Measurements from ENCODE around the gene LY6G6F. TPM values are rescaled to one million over a fixed set of nuclear protein-coding genes. Genes with fewer than 3 reads are reported as not detected.

The LY6G6F gene
- total and polyA plus RNA-seq, 2 of the 13 experiments (the other 11 are each of a cell fraction or from before 2014, with no cell fraction given), result not detected

DNA sequence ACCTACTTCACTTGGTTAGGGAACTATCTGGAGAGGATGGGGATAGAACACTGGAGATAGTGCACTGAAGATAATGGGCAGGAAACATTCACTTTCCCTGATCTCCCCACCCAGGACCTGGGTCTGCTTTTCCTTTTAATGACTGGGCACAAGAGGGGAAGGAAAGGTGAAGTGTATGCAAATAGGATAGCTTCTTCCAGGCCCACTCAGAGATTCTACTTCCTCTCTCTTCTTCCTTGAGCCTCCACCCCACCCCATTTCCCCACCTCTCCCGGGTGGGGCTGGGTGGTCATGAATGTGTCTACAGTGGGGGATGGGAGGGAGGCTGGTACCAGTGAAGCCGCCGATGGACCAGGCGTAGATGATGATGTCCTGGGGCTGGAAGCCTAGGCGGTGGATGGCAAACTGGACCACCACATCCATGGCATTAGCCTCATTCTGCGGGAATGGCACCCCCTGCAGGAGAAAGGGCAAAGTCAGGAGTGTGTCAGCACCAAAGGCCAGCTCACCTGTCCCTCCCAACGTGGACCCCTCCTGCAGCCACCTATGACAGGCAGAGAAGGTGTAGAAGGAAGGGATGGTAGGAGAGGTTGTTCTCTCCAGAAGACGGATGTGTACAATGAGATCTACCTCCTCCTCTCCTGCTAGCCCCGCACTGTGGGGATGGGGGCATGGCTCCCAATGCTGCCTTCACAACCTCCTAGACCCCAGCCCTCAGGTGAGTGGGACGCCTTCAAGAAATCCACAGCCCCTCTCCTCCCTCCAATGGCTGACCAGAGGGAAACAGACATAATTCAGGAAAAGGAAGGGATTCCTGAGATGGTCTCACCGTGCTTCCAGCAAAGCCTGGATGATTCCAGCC, 17.2 kb upstream of the LY6G6F start (continued):
- TF ChIP-seq ZSCAN25 (CRISPR knock-in tag; IDR thresholded peaks at IDR 0.05), result no peak

- H2AFZ ChIP-seq (ENCODE audit: low read length), result no peak overlapping the region
- no peak overlapping the region for H3K27ac ChIP-seq (ENCODE audit: extremely low read length, insufficient read depth, low read length)
- FAIRE-seq (no peak), ATAC-seq (no peak; the same call in 2 of the 3 replicates), DNase-seq (ENCODE audit: low spot score) (no peak)
- no peaks in the 10 kb centered on the region for H3K9me3 ChIP-seq (ENCODE audit: low read length)
- intact Hi-C loops (cut with micrococcal nuclease; ENCODE audit: unreplicated experiment) (no loop called here), in situ Hi-C loops (cut with HindIII; ENCODE audit: extremely low pct_ligation_motif_present, low pct_unique_long_range_greater_than_20kb) (no loop called here)
- H3K27me3 ChIP-seq (ENCODE audit: control insufficient read depth in 1 of 2, insufficient read depth in 2 of 2, low read length in 2 of 2), result no peaks in the 10 kb centered on the region
- no TSS peak for BruUV-seq (replicated peaks)
- POLR2A ChIA-PET, result interaction anchor here (0.5 to 4.9 kb wide), 4 partner anchors 12 to 77 kb away, joined by 3 to 22 read pairs (median 4); partner anchors contain the start of gene ABHD16A
- CTCF ChIA-PET (ENCODE audit: low intra/inter-chr PET ratio, low total read pairs), result interaction anchor here (0.5 to 1.2 kb wide), 2 partner anchors 10 kb away, joined by 3 to 5 read pairs; partner anchors contain the start of gene LY6G5C
- H3K36me3 ChIP-seq (replicated peaks in 1 of 2; ENCODE audit: control insufficient read depth in 1 of 2, insufficient read depth in 2 of 2, low read length in 2 of 2), result peaks cover 60 to 73% of the 10 kb centered on the region in 2 experiments
- H3K4me3 ChIP-seq (replicated peaks in 1 of 3; ENCODE audit: insufficient read depth in 1 of 3, low read depth in 2 of 3, low read length in 3 of 3), result no peak overlapping the region
- peaks cover 12% of the 10 kb centered on the region; the same call in 1 of the 2 replicates for H3K4me1 ChIP-seq (ENCODE audit: insufficient read depth, low read length)
- no peak overlapping the region for H3K9ac ChIP-seq (ENCODE audit: insufficient read depth, low read depth, low read length)
- H4K20me1 ChIP-seq (ENCODE audit: insufficient read depth, low read length), result no peaks in the 10 kb centered on the region
- WGBS (ENCODE audit: low lambda C conversion rate), result 86% methylated on average over 10 of the region's 10 CpGs
- H3K4me2 ChIP-seq (ENCODE audit: low read depth, low read length), result no peak overlapping the region
- no peaks in the 10 kb centered on the region for H3K79me2 ChIP-seq (ENCODE audit: insufficient read depth, low read length)
- TF ChIP-seq SIX4 (CRISPR knock-in tag; IDR thresholded peaks at IDR 0.05) (no peak), FOSL2 (CRISPR knock-in tag; IDR thresholded peaks at IDR 0.05) (peak; percentile 34; the same call in 1 of the 2 replicates), TEF (CRISPR knock-in tag; IDR thresholded peaks at IDR 0.05) (no peak), ZBTB7A (CRISPR knock-in tag; IDR thresholded peaks at IDR 0.05) (no peak), ARNTL (CRISPR knock-in tag; IDR thresholded peaks at IDR 0.05) (no peak), NFE2 (CRISPR knock-in tag; IDR thresholded peaks at IDR 0.05) (no peak; the same call in 1 of the 2 replicates), TOPORS (CRISPR knock-in tag; IDR thresholded peaks at IDR 0.05) (no peak), AKNA (CRISPR knock-in tag; IDR thresholded peaks at IDR 0.05; ENCODE audit: borderline replicate concordance) (no peak), XRCC5 (optimal IDR thresholded peaks at IDR 0.05; ENCODE audit: low read length) (peak; percentile 37)
- TF ChIP-seq, protein P1, sequence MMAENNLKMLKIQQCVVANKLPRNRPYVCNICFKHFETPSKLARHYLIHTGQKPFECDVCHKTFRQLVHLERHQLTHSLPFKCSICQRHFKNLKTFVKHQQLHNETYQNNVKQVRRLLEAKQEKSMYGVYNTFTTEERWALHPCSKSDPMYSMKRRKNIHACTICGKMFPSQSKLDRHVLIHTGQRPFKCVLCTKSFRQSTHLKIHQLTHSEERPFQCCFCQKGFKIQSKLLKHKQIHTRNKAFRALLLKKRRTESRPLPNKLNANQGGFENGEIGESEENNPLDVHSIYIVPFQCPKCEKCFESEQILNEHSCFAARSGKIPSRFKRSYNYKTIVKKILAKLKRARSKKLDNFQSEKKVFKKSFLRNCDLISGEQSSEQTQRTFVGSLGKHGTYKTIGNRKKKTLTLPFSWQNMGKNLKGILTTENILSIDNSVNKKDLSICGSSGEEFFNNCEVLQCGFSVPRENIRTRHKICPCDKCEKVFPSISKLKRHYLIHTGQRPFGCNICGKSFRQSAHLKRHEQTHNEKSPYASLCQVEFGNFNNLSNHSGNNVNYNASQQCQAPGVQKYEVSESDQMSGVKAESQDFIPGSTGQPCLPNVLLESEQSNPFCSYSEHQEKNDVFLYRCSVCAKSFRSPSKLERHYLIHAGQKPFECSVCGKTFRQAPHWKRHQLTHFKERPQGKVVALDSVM (CRISPR knock-in tag; IDR thresholded peaks at IDR 0.05), result 0 out of 2 replicates have a peak, but pooled peaks have one; percentile 20
Measured at GRCh38 chr6:31690231-31691077, 16.2 kb upstream of the LY6G6F start.
